OCI-LY7 (cell line): Measurements from ENCODE around the gene TNS3. TPM values are rescaled to one million over a fixed set of nuclear protein-coding genes. Genes with fewer than 3 reads are reported as not detected.

ENCODE experiments used
- BruUV-seq: library from RNA; stranded (reverse); fragments of 400-500 nt; replicated peaks from 2 replicates; lab custom pipeline; 2021; lab: Mats Ljungman, UMichigan
- CTCF ChIA-PET: fragments of 300-600 bp; sonication (Branson Sonifier 250); formaldehyde crosslinking; loops from one replicate; lab custom pipeline; 2022; ENCODE audit warnings: antibody characterized with exemption; ENCODE audit not compliant: unreplicated experiment; lab: Charles Lee
- POLR2A ChIA-PET: fragments of 300-600 bp; sonication (Branson Sonifier 250); formaldehyde crosslinking; loops from one replicate; lab custom pipeline; 2022; ENCODE audit warnings: antibody characterized with exemption; lab: Charles Lee
- DNase-seq: peaks from one replicate; pipeline ENCODE4 v3.0.0-alpha.2; 2015; ENCODE audit warnings: low spot score
- H2AFZ ChIP-seq: fragments of 200-600 bp; sonication (generic), shearing (Covaris generic); 2 replicates; pipeline ENCODE4 v1.6.1; 2014; ENCODE audit warnings: mild to moderate bottlenecking, antibody characterized with exemption, low read length, moderate library complexity
- H3K27ac ChIP-seq: fragments of 200-600 bp; sonication (generic); 2 replicates; pipeline ENCODE4 v1.5.1; 2014; ENCODE audit warnings: mixed run types, low read depth, mild to moderate bottlenecking, moderate library complexity, low read length, inconsistent platforms; ENCODE audit not compliant: poor library complexity, severe bottlenecking
- H3K36me3 ChIP-seq: fragments of 200-600 bp; sonication (generic); 2 replicates; pipeline ENCODE4 v1.6.1; 2014; ENCODE audit warnings: mild to moderate bottlenecking, antibody characterized with exemption, low read length, moderate library complexity, mixed read lengths; ENCODE audit not compliant: insufficient read depth
- H3K4me1 ChIP-seq: fragments of 200-600 bp; sonication (generic); 2 replicates; pipeline ENCODE4 v1.5.1; 2014; ENCODE audit warnings: mild to moderate bottlenecking, low read length; ENCODE audit not compliant: insufficient read depth, poor library complexity, severe bottlenecking
- H3K4me2 ChIP-seq: fragments of 200-600 bp; sonication (generic); 2 replicates; pipeline ENCODE4 v1.6.1; 2014; ENCODE audit warnings: mild to moderate bottlenecking, low read length
- H3K4me3 ChIP-seq: fragments of 200-600 bp; sonication (generic); 2 replicates; pipeline ENCODE4 v1.5.1; 2014; ENCODE audit warnings: mild to moderate bottlenecking, low read depth, low read length; ENCODE audit not compliant: poor library complexity, severe bottlenecking
- H3K79me2 ChIP-seq: fragments of 200-600 bp; sonication (generic); 2 replicates; pipeline ENCODE4 v1.6.1; 2016; ENCODE audit warnings: low read depth, mild to moderate bottlenecking, low read length, moderate library complexity, mixed read lengths; ENCODE audit not compliant: insufficient read depth
- H3K9me2 ChIP-seq: fragments of 200-600 bp; sonication (generic); 2 replicates; pipeline ENCODE4 v1.6.1; 2016; ENCODE audit warnings: mild to moderate bottlenecking, low read length, mixed read lengths; ENCODE audit not compliant: insufficient read depth
- H3K9me3 ChIP-seq: fragments of 200-600 bp; sonication (generic); 2 replicates; pipeline ENCODE4 v1.6.1; 2014; ENCODE audit warnings: mild to moderate bottlenecking, mixed run types, low read length, mixed read lengths
- H4K20me1 ChIP-seq: fragments of 200-600 bp; sonication (generic); 2 replicates; pipeline ENCODE4 v1.6.1; 2014; ENCODE audit warnings: mild to moderate bottlenecking, antibody characterized with exemption, low read length, moderate library complexity, mixed read lengths; ENCODE audit not compliant: insufficient read depth
- EZH2phosphoT487 ChIP-seq: fragments of 200-600 bp; sonication (generic); IDR thresholded peaks from 2 replicates; pipeline ENCODE4 v1.6.1; 2018; ENCODE audit warnings: low read depth, borderline replicate concordance, mild to moderate bottlenecking, mixed run types, antibody characterized with exemption, low read length, moderate library complexity, mixed read lengths
- intact Hi-C: fragments of 100-400 bp; cut with micrococcal nuclease; formaldehyde crosslinking; loops from one replicate; pipeline ENCODE4 v1.10.0; 2022; ENCODE audit not compliant: unreplicated experiment
- total RNA-seq, 2 experiments: library from RNA; depleted of rRNA in 1 of 2; stranded (reverse); fragments of >200 nt in 1 of 2; shearing (Covaris generic) in 1 of 2; gene quantifications; 2 replicates each; pipeline ENCODE4 v1.2.3, GENCODE V29; 2014 to 2022
- TF ChIP-seq, protein P1 (sequence below): fragments of 200-600 bp; sonication (generic); conservative IDR thresholded peaks from 2 replicates; pipeline ENCODE4 v1.5.1; 2014; ENCODE audit warnings: mild to moderate bottlenecking, antibody characterized with exemption, low read length, moderate library complexity, mixed read lengths

The TNS3 gene
- total RNA-seq, 2 experiments from 2014 or later = 9.5 to 42.1 TPM

GRCh38 chr7:47514818-47515217, 67.1 kb downstream of the TNS3 start:
- intact Hi-C loops = no loop called here
- H3K79me2 ChIP-seq = no peaks in the 10 kb centered on the region
- no TSS peak for BruUV-seq

DNA sequence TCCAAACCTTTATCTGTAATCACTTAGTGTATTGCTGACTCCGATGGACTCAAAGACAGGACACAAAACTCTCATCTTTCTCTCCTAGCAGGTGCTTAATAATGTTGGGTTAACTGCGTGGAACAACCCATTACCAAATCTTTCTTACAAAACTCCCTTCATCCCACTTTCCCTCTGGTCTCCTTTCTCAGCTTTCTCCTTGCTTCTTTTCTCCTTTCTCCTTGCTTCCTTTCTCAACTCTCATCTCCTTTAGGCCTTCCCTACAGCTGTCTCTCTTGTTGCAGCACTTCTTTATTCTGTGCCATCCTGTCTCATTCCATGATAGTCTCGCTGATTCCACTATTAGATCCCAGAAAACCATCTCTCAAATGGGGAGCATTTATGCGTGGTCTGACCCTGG, 67.5 kb downstream of the TNS3 start:
- no peak for DNase-seq
- no peak overlapping the region for H3K4me2 ChIP-seq
- ChIA-PET CTCF (no interaction called here), POLR2A (interaction anchor here (1.7 kb wide), 1 partner anchor 12 kb away, joined by 5 read pairs; no protein-coding TSS in a partner anchor)
- no peaks in the 10 kb centered on the region for H3K9me3 ChIP-seq
- H3K4me3 ChIP-seq = no peak overlapping the region
- no peaks in the 10 kb centered on the region for H3K9me2 ChIP-seq
- H3K79me2 ChIP-seq = no peaks in the 10 kb centered on the region
- 0 out of 2 replicates have a peak, but pooled peaks cover 3% of the 10 kb centered on the region for H3K36me3 ChIP-seq
- H4K20me1 ChIP-seq = no peaks in the 10 kb centered on the region
- no peaks in the 10 kb centered on the region for H3K4me1 ChIP-seq
- BruUV-seq = no TSS peak
- no peak overlapping the region for H2AFZ ChIP-seq
- H3K27ac ChIP-seq = no peak overlapping the region
- intact Hi-C loops = no loop called here
- TF ChIP-seq EZH2phosphoT487 = no peak
- TF ChIP-seq, protein P1, sequence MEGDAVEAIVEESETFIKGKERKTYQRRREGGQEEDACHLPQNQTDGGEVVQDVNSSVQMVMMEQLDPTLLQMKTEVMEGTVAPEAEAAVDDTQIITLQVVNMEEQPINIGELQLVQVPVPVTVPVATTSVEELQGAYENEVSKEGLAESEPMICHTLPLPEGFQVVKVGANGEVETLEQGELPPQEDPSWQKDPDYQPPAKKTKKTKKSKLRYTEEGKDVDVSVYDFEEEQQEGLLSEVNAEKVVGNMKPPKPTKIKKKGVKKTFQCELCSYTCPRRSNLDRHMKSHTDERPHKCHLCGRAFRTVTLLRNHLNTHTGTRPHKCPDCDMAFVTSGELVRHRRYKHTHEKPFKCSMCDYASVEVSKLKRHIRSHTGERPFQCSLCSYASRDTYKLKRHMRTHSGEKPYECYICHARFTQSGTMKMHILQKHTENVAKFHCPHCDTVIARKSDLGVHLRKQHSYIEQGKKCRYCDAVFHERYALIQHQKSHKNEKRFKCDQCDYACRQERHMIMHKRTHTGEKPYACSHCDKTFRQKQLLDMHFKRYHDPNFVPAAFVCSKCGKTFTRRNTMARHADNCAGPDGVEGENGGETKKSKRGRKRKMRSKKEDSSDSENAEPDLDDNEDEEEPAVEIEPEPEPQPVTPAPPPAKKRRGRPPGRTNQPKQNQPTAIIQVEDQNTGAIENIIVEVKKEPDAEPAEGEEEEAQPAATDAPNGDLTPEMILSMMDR = no peak

More at GRCh38 chr7:47514818-47515217, 67.1 kb downstream of the TNS3 start:
- no peaks in the 10 kb centered on the region for H3K9me2 ChIP-seq
- H3K27ac ChIP-seq = no peak overlapping the region
- CTCF ChIA-PET = no interaction called here
- 0 out of 2 replicates have a peak, but pooled peaks cover 3% of the 10 kb centered on the region for H3K36me3 ChIP-seq
- H3K4me3 ChIP-seq = no peak overlapping the region
- POLR2A ChIA-PET = no interaction called here
- no peak overlapping the region for H2AFZ ChIP-seq
- DNase-seq = no peak
- no peak overlapping the region for H3K4me2 ChIP-seq
- TF ChIP-seq EZH2phosphoT487 = no peak
- TF ChIP-seq, protein P1 = no peak
- H3K9me3 ChIP-seq = no peaks in the 10 kb centered on the region
- no peaks in the 10 kb centered on the region for H3K4me1 ChIP-seq
- no peaks in the 10 kb centered on the region for H4K20me1 ChIP-seq

- Histone ChIP-seq H3K79me2 (no peaks in the 10 kb centered on the region), H2AFZ (no peak overlapping the region), H3K9me2 (no peaks in the 10 kb centered on the region), H3K4me3 (no peak overlapping the region), H3K36me3 (0 out of 2 replicates have a peak, but pooled peaks cover 3% of the 10 kb centered on the region), H3K4me2 (no peak overlapping the region), H3K27ac (no peak overlapping the region), H3K4me1 (no peaks in the 10 kb centered on the region), H3K9me3 (no peaks in the 10 kb centered on the region), H4K20me1 (no peaks in the 10 kb centered on the region)
- no TSS peak for BruUV-seq
- ChIA-PET POLR2A (interaction anchor here (1.1 to 1.7 kb wide), 2 partner anchors 13 to 16 kb away, joined by 3 to 5 read pairs; no protein-coding TSS in a partner anchor), CTCF (no interaction called here)
- DNase-seq = no peak
- no peak for TF ChIP-seq EZH2phosphoT487
- TF ChIP-seq, protein P1 = no peak
- intact Hi-C loops = no loop called here
Observed at GRCh38 chr7:47513741-47514241, 68.1 kb downstream of the TNS3 start.
